HG03095 (cell line): Measurements from ENCODE around the gene SEMA4A.

Experiments used
- ATAC-seq: cut with Tn5 transposase; IDR thresholded peaks from one replicate; pipeline ENCODE4 v1.9.1; 2021; ENCODE audit warnings: moderate library complexity; ENCODE audit not compliant: unreplicated experiment

SEMA4A gene

GRCh38 chr1:156226116-156226538 is 72.7 kb downstream of the SEMA4A start:
- peak; percentile 55 for ATAC-seq

- ATAC-seq = no peak
These were observed 73.4 kb downstream of the SEMA4A start for GRCh38 chr1:156226782-156227181.
